Measurements from ENCODE around the gene KHDC4.

The KHDC4 gene

GRCh38 chr1:155968051-155968400 is 33.8 kb upstream of the KHDC4 start:
- no peaks in the 10 kb centered on the region for H3K9me3 ChIP-seq (ENCODE audit: control insufficient read depth, insufficient read depth, low read depth, low read length)
- peaks cover 24 to 64% of the 10 kb centered on the region in 2 experiments for H3K36me3 ChIP-seq (ENCODE audit: control insufficient read depth in 2 of 2, insufficient read depth in 1 of 2, low read length in 2 of 2)
- TF ChIP-seq, protein P1, sequence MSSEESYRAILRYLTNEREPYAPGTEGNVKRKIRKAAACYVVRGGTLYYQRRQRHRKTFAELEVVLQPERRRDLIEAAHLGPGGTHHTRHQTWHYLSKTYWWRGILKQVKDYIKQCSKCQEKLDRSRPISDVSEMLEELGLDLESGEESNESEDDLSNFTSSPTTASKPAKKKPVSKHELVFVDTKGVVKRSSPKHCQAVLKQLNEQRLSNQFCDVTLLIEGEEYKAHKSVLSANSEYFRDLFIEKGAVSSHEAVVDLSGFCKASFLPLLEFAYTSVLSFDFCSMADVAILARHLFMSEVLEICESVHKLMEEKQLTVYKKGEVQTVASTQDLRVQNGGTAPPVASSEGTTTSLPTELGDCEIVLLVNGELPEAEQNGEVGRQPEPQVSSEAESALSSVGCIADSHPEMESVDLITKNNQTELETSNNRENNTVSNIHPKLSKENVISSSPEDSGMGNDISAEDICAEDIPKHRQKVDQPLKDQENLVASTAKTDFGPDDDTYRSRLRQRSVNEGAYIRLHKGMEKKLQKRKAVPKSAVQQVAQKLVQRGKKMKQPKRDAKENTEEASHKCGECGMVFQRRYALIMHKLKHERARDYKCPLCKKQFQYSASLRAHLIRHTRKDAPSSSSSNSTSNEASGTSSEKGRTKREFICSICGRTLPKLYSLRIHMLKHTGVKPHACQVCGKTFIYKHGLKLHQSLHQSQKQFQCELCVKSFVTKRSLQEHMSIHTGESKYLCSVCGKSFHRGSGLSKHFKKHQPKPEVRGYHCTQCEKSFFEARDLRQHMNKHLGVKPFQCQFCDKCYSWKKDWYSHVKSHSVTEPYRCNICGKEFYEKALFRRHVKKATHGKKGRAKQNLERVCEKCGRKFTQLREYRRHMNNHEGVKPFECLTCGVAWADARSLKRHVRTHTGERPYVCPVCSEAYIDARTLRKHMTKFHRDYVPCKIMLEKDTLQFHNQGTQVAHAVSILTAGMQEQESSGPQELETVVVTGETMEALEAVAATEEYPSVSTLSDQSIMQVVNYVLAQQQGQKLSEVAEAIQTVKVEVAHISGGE (tag by site-specific recombination; conservative IDR thresholded peaks at IDR 0.05; ENCODE audit: low read depth) = no peak
- TF ChIP-seq ZSCAN23 (tag by site-specific recombination; IDR thresholded peaks at IDR 0.05) = no peak
- TF ChIP-seq, protein P2, sequence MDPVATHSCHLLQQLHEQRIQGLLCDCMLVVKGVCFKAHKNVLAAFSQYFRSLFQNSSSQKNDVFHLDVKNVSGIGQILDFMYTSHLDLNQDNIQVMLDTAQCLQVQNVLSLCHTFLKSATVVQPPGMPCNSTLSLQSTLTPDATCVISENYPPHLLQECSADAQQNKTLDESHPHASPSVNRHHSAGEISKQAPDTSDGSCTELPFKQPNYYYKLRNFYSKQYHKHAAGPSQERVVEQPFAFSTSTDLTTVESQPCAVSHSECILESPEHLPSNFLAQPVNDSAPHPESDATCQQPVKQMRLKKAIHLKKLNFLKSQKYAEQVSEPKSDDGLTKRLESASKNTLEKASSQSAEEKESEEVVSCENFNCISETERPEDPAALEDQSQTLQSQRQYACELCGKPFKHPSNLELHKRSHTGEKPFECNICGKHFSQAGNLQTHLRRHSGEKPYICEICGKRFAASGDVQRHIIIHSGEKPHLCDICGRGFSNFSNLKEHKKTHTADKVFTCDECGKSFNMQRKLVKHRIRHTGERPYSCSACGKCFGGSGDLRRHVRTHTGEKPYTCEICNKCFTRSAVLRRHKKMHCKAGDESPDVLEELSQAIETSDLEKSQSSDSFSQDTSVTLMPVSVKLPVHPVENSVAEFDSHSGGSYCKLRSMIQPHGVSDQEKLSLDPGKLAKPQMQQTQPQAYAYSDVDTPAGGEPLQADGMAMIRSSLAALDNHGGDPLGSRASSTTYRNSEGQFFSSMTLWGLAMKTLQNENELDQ (tag by site-specific recombination; IDR thresholded peaks at IDR 0.05; ENCODE audit: low read depth) = no peak
- TF ChIP-seq ZNF140 (tag by site-specific recombination; IDR thresholded peaks at IDR 0.05) = no peak
- no peak for TF ChIP-seq ZNF514 (tag by site-specific recombination; IDR thresholded peaks at IDR 0.05)
- TF ChIP-seq ZNF433 (tag by site-specific recombination; IDR thresholded peaks at IDR 0.05; ENCODE audit: low read depth) = no peak
- TF ChIP-seq ZBTB7A (tag by site-specific recombination; IDR thresholded peaks at IDR 0.05; ENCODE audit: low read depth) = no peak
- TF ChIP-seq ZNF239 (tag by site-specific recombination; IDR thresholded peaks at IDR 0.05) = no peak
- TF ChIP-seq, protein P3, sequence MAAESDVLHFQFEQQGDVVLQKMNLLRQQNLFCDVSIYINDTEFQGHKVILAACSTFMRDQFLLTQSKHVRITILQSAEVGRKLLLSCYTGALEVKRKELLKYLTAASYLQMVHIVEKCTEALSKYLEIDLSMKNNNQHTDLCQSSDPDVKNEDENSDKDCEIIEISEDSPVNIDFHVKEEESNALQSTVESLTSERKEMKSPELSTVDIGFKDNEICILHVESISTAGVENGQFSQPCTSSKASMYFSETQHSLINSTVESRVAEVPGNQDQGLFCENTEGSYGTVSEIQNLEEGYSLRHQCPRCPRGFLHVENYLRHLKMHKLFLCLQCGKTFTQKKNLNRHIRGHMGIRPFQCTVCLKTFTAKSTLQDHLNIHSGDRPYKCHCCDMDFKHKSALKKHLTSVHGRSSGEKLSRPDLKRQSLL (tag by site-specific recombination; IDR thresholded peaks at IDR 0.05) = no peak
- no peak for TF ChIP-seq ZNF548 (tag by site-specific recombination; IDR thresholded peaks at IDR 0.05)
- no peak for TF ChIP-seq ZNF214 (tag by site-specific recombination; IDR thresholded peaks at IDR 0.05; ENCODE audit: borderline replicate concordance)
- TF ChIP-seq, protein P4, sequence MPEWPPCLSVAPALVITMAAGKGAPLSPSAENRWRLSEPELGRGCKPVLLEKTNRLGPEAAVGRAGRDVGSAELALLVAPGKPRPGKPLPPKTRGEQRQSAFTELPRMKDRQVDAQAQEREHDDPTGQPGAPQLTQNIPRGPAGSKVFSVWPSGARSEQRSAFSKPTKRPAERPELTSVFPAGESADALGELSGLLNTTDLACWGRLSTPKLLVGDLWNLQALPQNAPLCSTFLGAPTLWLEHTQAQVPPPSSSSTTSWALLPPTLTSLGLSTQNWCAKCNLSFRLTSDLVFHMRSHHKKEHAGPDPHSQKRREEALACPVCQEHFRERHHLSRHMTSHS (tag by site-specific recombination; IDR thresholded peaks at IDR 0.05) = no peak
- TF ChIP-seq, protein P5, sequence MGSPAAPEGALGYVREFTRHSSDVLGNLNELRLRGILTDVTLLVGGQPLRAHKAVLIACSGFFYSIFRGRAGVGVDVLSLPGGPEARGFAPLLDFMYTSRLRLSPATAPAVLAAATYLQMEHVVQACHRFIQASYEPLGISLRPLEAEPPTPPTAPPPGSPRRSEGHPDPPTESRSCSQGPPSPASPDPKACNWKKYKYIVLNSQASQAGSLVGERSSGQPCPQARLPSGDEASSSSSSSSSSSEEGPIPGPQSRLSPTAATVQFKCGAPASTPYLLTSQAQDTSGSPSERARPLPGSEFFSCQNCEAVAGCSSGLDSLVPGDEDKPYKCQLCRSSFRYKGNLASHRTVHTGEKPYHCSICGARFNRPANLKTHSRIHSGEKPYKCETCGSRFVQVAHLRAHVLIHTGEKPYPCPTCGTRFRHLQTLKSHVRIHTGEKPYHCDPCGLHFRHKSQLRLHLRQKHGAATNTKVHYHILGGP (tag by site-specific recombination; IDR thresholded peaks at IDR 0.05) = no peak
- no peak for TF ChIP-seq ZNF211 (tag by site-specific recombination; IDR thresholded peaks at IDR 0.05; ENCODE audit: low read depth)
- no peak for TF ChIP-seq ZNF23 (tag by site-specific recombination; IDR thresholded peaks at IDR 0.05; ENCODE audit: borderline replicate concordance)
- TF ChIP-seq ZNF274 (IDR thresholded peaks at IDR 0.05; ENCODE audit: low read length) = no peak
- TF ChIP-seq ZNF274 (tag by site-specific recombination; IDR thresholded peaks at IDR 0.05; ENCODE audit: borderline replicate concordance) = no peak
- TF ChIP-seq ZNF19 (tag by site-specific recombination; IDR thresholded peaks at IDR 0.05; ENCODE audit: low read depth) = no peak
- TF ChIP-seq ZNF624 (tag by site-specific recombination; IDR thresholded peaks at IDR 0.05) = no peak
- no peak overlapping the region for H3K4me3 ChIP-seq (ENCODE audit: low read depth, low read length)
- 0 out of 2 replicates have a peak overlapping the region, but pooled peaks have one; percentile 9 for H3K27ac ChIP-seq (ENCODE audit: extremely low read depth, low read depth, low read length)
- CTCF ChIA-PET = interaction anchor here (0.6 to 2.6 kb wide), 3 partner anchors 22 to 98 kb away, joined by 3 to 13 read pairs (median 11); no protein-coding TSS in a partner anchor
- POLR2A ChIA-PET = interaction anchor here (0.7 to 1.6 kb wide), 4 partner anchors 10 to 27 kb away, joined by 3 to 7 read pairs (median 4); partner anchors contain the start of gene RXFP4
- H3K4me1 ChIP-seq (ENCODE audit: control insufficient read depth, insufficient read depth, low read length) = no peaks in the 10 kb centered on the region; the same call in 1 of the 2 replicates

Measured in HEK293 (cell line).